Psoas muscle (tissue), 8 donors: ENCODE results near the gene RPL37. TPM values are rescaled to one million over a fixed set of nuclear protein-coding genes. Genes with fewer than 3 reads are reported as not detected.

Source experiments
- ATAC-seq, 4 donors: fragments of 200-7000 bp; cut with Tn5 transposase; one replicate each; pipeline ENCODE4 v1.9.1; 2020; ENCODE audit warnings: moderate library complexity in 3 of 4, mild to moderate bottlenecking in 2 of 4
- DNase-seq, 2 donors: peaks; one replicate each; pipeline ENCODE4 v3.0.0-alpha.2; 2020
- H3K27ac ChIP-seq: fragments of 200-600 bp; one replicate; pipeline ENCODE4 v1.8.0; 2022
- H3K27me3 ChIP-seq, 3 donors: fragments of 200-600 bp in 1 of 3; one replicate each; pipeline versions ENCODE4 v1.6.1 to v1.8.0; 2013 to 2022; ENCODE audit warnings: low read length in 2 of 3, mild to moderate bottlenecking in 2 of 3, moderate library complexity in 1 of 3; ENCODE audit not compliant: insufficient read depth in 3 of 3
- H3K36me3 ChIP-seq, 2 donors: fragments of 200-600 bp in 1 of 2; one replicate each; pipeline versions ENCODE4 v1.6.1 to v1.8.0; 2013 to 2022; ENCODE audit warnings: low read depth in 1 of 2, mild to moderate bottlenecking in 1 of 2, moderate library complexity in 1 of 2; ENCODE audit not compliant: insufficient read depth in 1 of 2
- H3K4me1 ChIP-seq: fragments of 200-600 bp; one replicate; pipeline ENCODE4 v1.8.0; 2022
- H3K4me3 ChIP-seq: fragments of 200-600 bp; one replicate; pipeline ENCODE4 v1.8.0; 2022; ENCODE audit warnings: mild to moderate bottlenecking
- H3K9me3 ChIP-seq: fragments of 200-600 bp; one replicate; pipeline ENCODE4 v1.8.0; 2022
- WGBS, 3 donors: extraction: QIAGEN DNeasy Blood & Tissue Kit; methylation state at CpG; one replicate each; pipeline versions ENCODE4 v1.1.6 to v1.1.7; 2013; 5-methylcytosine and 5-hydroxymethylcytosine counted together
- intact Hi-C, 2 donors: fragments of 100-400 bp; cut with DNase I; formaldehyde crosslinking; loops; one replicate each; pipeline versions ENCODE4 v1.11.0 to v1.14.2; 2022
- polyA plus RNA-seq, 3 donors: library from polyadenylated mRNA; stranded (reverse); fragments of 200-250 nt; gene quantifications; one replicate each; pipeline ENCODE4 v1.2.3, GENCODE V29; 2013
- total RNA-seq, 4 donors: library from RNA; stranded (reverse); fragmentation: NEBNext Ultra II Directional in 2 of 4; extraction: Animal tissue kit (Norgen Biotek cat#: 25700) in 2 of 4; gene quantifications; one replicate each; pipeline versions ENCODE4 v1.2.1 to v1.2.4, GENCODE V29; 2021 to 2023
- TF ChIP-seq, protein P1 (sequence below): fragments of 200-600 bp; IDR thresholded peaks from one replicate; pipeline ENCODE4 v1.8.0; 2022; ENCODE audit warnings: antibody characterized with exemption
- donor health status: healthy with polysubstance abuse.
- donor health status: DM: no; HTN: no; CAD: no; lungs with moderate emphysema.
- donor health status: Bipolar disorder and iron deficiency.
- donor health status: healthy.
- donor health status: DM: yes; HTN: yes; CAD: no.
- donor health status: DM: no; HTN: no; CAD: no.
- donor health status: DM: no; HTN: no; CAD: no.
- donor health status: DM: yes; HTN: yes; CAD: no.

Gene RPL37
- total and polyA plus RNA-seq, 7 donors, result 737 to 2,293 (median 991) TPM

DNA sequence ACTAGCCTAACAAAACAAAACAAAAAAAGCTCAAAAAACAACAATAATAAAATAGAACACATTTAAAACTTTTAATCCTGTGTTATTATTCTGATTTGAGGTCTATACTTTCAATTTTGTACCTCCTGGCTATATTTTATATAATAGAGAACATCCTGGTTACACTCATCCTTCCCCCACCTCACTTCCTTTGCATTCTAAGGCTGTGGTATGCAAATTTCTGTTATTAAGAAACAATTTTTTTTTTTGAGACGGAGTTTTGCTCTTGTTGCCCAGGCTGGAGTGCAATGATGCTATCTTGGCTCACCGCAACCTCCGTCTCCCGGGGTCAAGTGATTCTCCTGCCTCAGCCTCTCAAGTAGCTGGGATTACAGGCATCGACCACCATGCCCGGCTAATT is 3.1 kb upstream of the RPL37 start:
- TF ChIP-seq, protein P1, sequence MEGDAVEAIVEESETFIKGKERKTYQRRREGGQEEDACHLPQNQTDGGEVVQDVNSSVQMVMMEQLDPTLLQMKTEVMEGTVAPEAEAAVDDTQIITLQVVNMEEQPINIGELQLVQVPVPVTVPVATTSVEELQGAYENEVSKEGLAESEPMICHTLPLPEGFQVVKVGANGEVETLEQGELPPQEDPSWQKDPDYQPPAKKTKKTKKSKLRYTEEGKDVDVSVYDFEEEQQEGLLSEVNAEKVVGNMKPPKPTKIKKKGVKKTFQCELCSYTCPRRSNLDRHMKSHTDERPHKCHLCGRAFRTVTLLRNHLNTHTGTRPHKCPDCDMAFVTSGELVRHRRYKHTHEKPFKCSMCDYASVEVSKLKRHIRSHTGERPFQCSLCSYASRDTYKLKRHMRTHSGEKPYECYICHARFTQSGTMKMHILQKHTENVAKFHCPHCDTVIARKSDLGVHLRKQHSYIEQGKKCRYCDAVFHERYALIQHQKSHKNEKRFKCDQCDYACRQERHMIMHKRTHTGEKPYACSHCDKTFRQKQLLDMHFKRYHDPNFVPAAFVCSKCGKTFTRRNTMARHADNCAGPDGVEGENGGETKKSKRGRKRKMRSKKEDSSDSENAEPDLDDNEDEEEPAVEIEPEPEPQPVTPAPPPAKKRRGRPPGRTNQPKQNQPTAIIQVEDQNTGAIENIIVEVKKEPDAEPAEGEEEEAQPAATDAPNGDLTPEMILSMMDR, result no peak
- H3K4me3 ChIP-seq, result no peak overlapping the region
- H3K36me3 ChIP-seq, result peaks cover 0 to 12% of the 10 kb centered on the region in 2 donors
- H3K9me3 ChIP-seq, result no peaks in the 10 kb centered on the region
- no peak overlapping the region for H3K27ac ChIP-seq
- 91 to 95% (median 94%) methylated on average over 6 of the region's 6 CpGs for WGBS, 3 donors
- H3K27me3 ChIP-seq, result no peaks in the 10 kb centered on the region
- intact Hi-C loops, result no loop called here
- DNase-seq (no peak), ATAC-seq (no peak)
- peaks cover 16% of the 10 kb centered on the region for H3K4me1 ChIP-seq

DNA sequence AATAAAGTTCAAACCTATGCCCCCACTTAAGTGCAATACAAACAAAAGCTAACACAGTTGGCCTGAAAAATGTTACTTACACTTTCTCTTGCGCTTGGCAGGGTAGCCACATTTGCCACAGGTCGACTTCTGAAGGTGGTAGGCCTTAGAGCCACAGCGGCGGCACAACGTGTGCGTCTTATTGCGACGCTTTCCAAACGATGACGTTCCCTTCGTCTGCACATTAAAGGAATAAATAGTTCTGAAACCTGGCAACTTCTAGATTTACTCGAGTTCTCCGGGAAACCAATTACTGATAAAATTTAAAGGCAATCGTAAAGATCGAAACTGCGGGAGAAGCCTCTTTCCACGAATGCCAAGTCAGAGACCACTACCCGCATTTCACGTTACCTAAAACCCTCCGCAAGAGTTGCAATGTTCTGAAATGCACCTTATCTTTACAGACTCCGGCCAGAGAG is 602 bp downstream of the RPL37 start:
- 0 to 2% (median 1%) methylated on average over 21 of the region's 21 CpGs for WGBS, 3 donors
- Histone ChIP-seq H3K9me3 (no peaks in the 10 kb centered on the region), H3K4me3 (peak overlapping the region; percentile 97), H3K36me3 (peaks cover 15 to 48% of the 10 kb centered on the region in 2 donors), H3K4me1 (peaks cover 22% of the 10 kb centered on the region), H3K27me3 (no peaks in the 10 kb centered on the region), H3K27ac (peak overlapping the region; percentile 98)
- DNase-seq (no peak), ATAC-seq (peak in 1 of 4 donors; percentile 34)
- TF ChIP-seq, protein P1, result no peak
- intact Hi-C loops, result loop anchor here in 1 of 2 donors (2.0 kb wide), 1 partner anchor 80 kb away; the partner anchor contains the start of gene TTC33

DNA sequence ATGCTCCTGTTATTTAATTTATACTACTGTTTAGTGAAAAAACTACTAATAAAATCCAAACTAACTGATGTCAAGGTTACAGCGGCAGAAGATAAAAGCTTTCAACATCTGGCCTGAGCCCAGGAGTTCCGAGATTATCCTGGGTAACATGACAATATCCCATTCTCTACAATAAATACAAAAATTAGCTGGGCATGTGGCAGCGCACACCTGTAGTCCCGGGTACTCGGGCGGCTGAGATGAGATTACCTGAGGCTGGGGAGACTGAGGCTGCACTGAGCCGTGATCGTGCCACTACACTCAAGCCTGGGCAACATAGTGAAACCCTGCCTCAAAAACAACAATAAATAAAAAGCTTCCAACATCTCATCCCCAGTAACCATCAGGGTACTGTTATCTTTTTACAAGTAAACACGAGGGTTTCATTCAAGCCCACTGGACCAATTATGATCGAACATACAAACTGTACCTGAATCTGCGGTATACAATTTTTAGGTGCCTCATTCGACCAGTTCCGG is 1.3 kb downstream of the RPL37 start:
- Histone ChIP-seq H3K27ac (peak overlapping the region; percentile 98), H3K9me3 (no peaks in the 10 kb centered on the region), H3K27me3 (no peaks in the 10 kb centered on the region), H3K4me1 (peaks cover 22% of the 10 kb centered on the region), H3K4me3 (peak overlapping the region; percentile 97), H3K36me3 (peaks cover 15 to 55% of the 10 kb centered on the region in 2 donors)
- intact Hi-C loops, result loop anchor here in 1 of 2 donors (2.0 kb wide), 1 partner anchor 79 kb away; the partner anchor contains the start of gene TTC33
- no peak for ATAC-seq
- TF ChIP-seq, protein P1, result no peak
- WGBS, 3 donors, result 48 to 53% (median 50%) methylated on average over 13 of the region's 13 CpGs
- no peak for DNase-seq

DNA sequence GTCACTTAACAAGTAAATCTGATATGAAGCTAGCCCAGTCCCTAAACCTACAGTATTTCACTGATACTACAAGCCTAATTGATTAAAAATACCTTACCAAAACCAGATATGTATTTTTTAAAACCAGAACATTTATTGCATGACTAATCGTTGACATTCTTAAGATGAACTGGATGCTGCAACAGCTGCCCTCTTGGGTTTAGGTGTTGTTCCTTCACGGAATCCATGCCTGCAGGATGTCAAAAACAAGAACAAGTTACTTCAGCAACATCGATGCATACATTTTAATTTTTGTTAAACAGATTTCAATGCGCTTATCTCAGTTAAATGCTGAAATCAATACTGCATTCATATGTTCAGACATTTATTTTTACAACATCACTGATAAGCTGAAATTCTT is 2.7 kb downstream of the RPL37 start:
- no peak for DNase-seq
- 83 to 85% (median 85%) methylated on average over 4 of the region's 4 CpGs for WGBS, 3 donors
- no peak overlapping the region for H3K4me3 ChIP-seq
- no peaks in the 10 kb centered on the region for H3K27me3 ChIP-seq
- no peak for ATAC-seq
- no peak overlapping the region for H3K27ac ChIP-seq
- peaks cover 15 to 69% of the 10 kb centered on the region in 2 donors for H3K36me3 ChIP-seq
- TF ChIP-seq, protein P1, result no peak
- H3K4me1 ChIP-seq, result peaks cover 22% of the 10 kb centered on the region
- H3K9me3 ChIP-seq, result no peaks in the 10 kb centered on the region
- intact Hi-C loops, result no loop called here
